ENCODE data around the gene TMEM18.

DNA sequence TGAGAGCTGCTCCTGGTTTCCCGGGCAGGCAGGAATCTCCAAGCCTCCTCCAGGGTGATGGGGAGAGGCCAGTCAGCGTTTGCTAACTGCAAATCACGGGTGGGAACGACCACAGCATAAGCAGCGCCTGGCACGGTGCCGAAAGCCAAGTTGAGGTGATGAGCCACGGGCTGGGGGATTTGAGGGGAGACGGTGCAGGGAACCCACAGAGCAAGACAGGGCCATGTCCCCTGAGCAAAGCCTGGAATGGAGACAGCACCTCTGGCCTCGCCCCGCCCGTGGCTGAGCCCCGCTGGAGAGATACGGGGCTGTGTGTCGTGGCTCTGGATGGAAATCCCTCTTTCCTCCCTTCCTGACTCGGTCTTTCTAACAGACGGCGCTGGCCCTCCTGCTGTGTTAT is 31.5 kb upstream of the TMEM18 start:
- no peak for TF ChIP-seq EZH2 (IDR thresholded peaks at IDR 0.05)
- no peak for TF ChIP-seq POLR2AphosphoS5 (IDR thresholded peaks at IDR 0.05; ENCODE audit: borderline replicate concordance, low read depth, low read length)

Data from SK-N-MC (cell line).